ENCODE measurements around the gene PHACTR1. TPM values are rescaled to one million over a fixed set of nuclear protein-coding genes. Genes with fewer than 3 reads are reported as not detected.
"Not testable (repeated sequence)": the region's sequence is repeated elsewhere in the genome, so short reads cannot be mapped to it uniquely, and the experiment has no call there.

PHACTR1 gene
- total RNA-seq, 1 experiment from 2014 or later: not detected

DNA sequence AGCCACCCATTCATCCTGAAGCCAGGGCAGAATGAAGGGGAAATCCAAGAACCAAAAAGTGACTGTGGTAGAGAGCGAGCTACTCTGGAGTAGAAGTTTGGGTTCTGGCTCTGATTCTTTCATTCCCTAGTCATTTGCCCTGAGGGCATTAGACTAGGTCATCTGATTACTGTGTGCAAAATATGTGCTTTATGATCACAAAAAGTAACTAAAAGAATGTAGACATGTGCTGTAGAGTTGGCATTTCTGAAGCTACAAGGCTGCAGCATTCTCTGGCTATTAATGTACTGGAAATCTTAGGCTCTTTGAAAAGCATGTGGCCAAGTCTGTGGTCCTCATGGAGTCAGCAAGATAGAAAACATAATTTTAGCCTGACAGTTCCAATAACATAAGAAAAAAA, 517.6 kb downstream of the PHACTR1 start:
- DNase-seq (ENCODE audit: low spot score): no peak

DNA sequence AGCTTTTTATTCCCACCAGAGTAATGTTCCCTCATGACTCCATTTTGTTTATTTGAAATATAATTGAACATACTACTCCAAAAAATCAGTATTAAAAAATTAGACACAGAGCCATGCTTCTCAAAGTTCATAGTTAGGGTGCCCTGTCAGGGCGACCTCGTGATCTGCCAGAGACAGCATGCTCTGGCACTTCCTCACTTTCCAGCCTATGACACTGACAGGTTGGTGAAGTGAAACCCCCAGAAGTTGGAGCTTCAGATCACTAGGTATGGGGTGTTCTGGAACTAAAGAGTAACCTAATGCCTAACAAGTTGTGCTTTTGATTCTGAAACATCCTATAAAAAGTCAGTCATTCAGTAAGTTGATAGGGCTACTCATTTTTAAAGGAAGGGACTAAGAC, 518.8 kb downstream of the PHACTR1 start:
- no peak for DNase-seq (ENCODE audit: low spot score)

DNA sequence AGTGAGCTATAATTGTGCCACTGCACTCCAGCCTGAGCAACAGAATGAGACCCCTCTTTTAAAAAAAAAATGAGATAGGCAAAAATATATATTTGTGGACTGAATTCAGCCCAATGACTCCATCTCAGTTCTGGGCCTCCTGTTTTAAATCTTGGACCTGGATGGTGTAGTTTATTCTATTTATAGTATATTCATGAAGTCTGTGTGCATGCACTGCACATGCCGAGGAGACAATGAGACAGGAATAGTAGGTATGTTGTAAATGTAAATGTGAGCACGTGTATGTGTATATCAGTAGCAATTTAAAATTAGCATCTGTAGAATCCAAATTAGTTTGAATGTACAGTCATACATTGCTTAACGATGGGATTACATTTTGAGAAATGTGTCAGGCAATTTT, 520.8 kb downstream of the PHACTR1 start:
- DNase-seq (ENCODE audit: low spot score): no peak

DNA sequence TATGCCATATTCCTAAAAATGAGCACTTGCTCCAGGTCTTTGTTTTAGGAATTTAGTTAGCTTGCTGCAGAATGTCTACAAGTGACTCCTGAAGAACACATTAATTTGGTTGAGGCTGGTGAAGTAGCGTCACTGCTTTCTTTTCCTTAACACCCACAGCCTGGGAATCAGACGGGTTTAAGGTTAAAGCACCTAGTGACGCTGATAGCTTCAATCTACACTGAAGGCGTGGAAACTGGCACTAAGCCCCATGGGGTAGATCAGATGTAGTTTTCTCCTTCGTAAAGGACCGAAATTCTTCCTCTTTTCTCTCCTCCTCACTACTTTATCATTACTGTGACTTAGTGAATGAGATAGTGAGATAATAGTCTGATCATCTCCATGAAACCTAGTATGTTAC, 521.5 kb downstream of the PHACTR1 start:
- no peak for DNase-seq (ENCODE audit: low spot score)

GRCh38 chr6:13238640-13239216, 522.2 kb downstream of the PHACTR1 start:
- no peak for DNase-seq (ENCODE audit: low spot score)

GRCh38 chr6:13239530-13240455, 523.2 kb downstream of the PHACTR1 start:
- DNase-seq (ENCODE audit: low spot score): no peak

- DNase-seq (ENCODE audit: low spot score): no peak
These were observed 524.8 kb downstream of the PHACTR1 start for GRCh38 chr6:13241364-13241763.

- DNase-seq (ENCODE audit: low spot score): no peak
These were observed 525.6 kb downstream of the PHACTR1 start for GRCh38 chr6:13242178-13242577.

DNA sequence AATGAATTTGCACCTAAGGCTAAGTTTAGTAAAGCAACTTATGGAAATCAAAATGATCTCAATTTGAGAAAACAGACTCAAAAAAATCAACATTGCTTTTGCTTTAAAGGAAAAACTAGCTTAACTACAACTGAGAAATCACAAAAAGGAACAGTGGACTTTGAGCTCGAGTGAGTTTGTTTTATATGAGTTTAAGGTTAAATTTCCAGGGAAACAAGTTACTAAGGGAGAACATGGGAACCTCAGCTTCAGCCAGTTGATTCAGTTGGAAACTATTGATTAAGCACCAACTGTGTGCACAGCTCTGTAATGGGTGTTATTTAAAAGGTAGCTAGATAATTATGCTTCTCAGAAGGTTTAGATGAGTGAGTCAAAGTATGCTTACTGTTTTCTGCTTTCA, 526.0 kb downstream of the PHACTR1 start:
- DNase-seq (ENCODE audit: low spot score): no peak

GRCh38 chr6:13243033-13243432, 526.5 kb downstream of the PHACTR1 start:
- DNase-seq (ENCODE audit: low spot score): no peak

DNA sequence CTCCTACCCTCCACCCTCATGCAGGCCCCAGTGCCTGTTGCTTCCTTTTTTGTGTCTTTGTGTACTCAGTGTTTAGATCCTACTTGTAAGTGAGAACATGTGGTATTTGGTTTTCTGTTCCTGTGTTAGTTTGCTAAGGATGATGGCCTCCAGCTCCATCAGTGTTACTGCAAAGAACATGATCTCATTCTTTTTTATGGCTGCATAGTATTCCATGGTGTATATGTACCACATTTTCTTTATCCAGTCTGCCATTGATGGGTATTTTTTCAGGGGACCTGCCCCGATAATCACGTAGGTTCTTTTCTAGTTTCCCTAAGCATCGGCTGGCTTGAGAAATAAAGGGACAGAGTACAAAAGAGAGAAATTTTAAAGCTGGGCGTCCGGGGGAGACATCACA, 527.2 kb downstream of the PHACTR1 start:
- DNase-seq (ENCODE audit: low spot score): not testable (repeated sequence)

GRCh38 chr6:13247627-13248026, 531.1 kb downstream of the PHACTR1 start:
- DNase-seq (ENCODE audit: low spot score): no peak

DNA sequence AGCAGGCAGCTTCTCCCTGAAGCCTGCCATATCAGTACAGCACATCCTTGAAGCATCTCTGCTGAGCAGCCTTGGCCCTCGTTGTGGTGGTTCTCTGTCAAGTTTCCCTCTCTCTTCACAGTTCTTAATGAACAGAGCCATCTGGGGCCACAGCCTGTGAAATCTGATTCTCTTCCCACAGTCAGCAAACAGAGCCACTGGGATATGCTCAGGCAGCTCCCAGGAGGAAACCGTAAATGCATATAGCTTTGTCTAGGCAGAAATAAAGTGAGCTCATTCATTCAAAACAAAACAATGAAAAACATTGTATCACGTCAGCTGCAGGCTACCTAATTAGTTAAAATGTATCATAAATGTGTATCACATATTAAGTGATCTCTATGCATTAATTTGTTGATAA, 531.5 kb downstream of the PHACTR1 start:
- DNase-seq (ENCODE audit: low spot score): no peak

DNA sequence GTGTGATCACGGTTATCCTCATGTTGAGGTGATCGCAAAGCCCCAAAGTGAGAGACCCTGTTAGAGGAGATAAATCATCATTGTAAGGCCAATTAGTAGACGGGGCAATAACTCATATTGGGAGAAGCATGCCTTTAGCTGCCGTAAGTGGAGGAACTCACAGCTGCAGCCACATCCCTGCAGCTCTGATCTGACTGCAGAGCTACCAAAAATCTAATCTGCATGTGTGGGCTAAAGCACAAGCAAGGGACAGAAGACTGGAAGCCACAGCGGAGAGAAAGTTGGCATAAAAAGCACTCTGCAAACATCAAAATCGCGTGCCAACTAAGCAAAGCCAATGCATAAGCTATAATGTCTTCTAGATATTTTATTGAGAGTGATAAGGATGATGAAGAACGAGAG, 532.0 kb downstream of the PHACTR1 start:
- DNase-seq (ENCODE audit: low spot score): no peak

- DNase-seq (ENCODE audit: low spot score): no peak
These were observed 532.4 kb downstream of the PHACTR1 start for GRCh38 chr6:13248994-13249393.

- DNase-seq (ENCODE audit: low spot score): no peak
These were observed 533.2 kb downstream of the PHACTR1 start for GRCh38 chr6:13249817-13250216.

GRCh38 chr6:13250703-13251102, 534.1 kb downstream of the PHACTR1 start:
- DNase-seq (ENCODE audit: low spot score): no peak

DNA sequence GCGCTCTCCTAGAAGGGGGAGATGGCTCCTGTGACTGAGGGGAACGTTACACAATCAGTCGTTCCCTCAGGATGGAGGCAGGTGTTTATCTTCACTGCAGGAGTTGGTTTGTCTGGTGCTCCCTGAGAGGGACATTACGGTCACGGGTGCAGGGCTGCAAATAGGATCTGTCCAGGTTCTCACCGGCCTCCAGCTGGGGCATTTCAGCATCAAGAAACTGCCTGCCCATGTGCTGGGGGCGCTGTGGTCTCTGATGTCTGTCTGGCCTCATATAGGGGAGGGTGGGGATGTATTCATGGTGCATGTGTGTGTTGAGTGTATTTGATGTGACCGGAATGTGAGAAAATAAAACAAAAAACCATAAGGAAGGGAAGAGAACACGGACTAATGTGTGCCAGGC, 534.7 kb downstream of the PHACTR1 start:
- DNase-seq (ENCODE audit: low spot score): no peak

- DNase-seq (ENCODE audit: low spot score): no peak
These were observed 536.2 kb downstream of the PHACTR1 start for GRCh38 chr6:13252790-13253189.

- no peak for DNase-seq (ENCODE audit: low spot score)
These were observed 536.7 kb downstream of the PHACTR1 start for GRCh38 chr6:13253272-13253671.

DNA sequence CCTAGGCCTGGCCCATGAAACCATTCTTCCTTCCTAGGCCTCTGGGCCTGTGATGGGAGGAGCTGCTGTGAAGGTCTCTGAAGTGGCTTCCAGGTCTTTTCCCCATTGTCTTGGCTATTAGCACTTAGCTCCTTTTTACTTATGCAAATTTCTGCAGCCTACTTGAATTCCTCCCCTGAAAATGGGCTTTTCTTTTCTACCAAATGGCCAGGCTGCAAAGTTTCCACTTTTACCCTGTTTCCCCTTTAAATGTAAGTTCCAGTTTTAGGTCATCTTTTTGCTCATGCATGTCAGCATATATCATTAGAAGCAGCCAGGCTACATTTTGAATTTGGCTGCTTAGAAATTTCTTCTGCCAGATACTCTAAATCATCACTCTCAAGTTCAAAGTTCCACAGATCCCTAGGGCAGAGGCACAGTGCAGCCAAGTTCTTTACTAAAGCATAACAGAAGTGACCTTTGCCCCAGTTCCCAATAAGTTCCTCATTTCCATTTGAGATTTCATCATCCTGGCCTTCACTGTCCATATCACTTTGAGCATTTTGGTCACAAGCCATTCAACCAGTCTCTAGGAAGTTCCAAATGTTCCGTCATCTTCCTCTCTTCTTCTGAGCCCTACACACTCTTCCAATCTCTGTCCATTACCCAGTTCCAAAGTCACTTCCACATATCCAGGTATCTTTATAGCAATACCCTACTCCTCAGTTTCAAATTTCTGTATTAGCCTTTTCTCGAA, 539.9 kb downstream of the PHACTR1 start:
- DNase-seq (ENCODE audit: low spot score): no peak

DNA sequence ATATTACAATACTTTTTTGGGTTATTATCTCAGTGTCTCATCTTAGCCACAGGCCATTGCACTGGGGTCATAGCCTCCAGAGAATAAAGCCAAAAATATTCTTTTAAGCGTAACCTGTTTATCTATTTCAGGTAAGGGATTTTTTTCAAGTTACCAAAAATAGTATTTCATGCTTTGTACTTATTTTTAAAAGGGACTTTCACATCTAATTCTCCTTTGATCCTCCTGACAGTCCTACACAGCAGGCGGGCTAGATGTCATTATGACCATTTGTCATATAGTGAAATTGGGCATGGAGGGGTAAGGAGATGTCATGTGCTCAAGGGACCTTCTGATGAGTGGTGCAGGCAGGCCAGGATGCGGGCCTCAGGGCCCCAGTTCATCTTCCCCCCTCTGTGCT, 542.8 kb downstream of the PHACTR1 start:
- DNase-seq (ENCODE audit: low spot score): no peak
